ENCODE data around the gene MUS81.

DNA sequence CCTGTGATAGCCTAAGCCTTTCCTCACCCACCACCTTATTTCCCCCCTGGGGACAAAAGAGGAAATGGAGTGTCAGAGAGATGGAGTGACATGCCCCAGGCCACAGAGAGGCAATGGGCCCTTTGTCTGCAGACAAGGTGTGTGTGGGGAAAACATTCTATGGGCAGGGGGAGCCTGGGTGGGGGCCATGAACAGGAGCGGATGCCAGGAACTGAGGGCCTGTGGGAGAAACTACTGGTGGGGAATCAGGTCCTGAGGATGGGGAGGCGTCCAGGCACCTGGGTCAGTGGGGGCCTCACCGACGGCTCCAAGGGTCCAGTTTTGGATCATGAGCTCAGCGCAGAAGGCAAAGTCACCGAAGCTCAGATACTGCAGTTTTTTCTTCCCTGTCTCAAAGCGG is 25.0 kb downstream of the MUS81 start:
- TF ChIP-seq, protein P1, sequence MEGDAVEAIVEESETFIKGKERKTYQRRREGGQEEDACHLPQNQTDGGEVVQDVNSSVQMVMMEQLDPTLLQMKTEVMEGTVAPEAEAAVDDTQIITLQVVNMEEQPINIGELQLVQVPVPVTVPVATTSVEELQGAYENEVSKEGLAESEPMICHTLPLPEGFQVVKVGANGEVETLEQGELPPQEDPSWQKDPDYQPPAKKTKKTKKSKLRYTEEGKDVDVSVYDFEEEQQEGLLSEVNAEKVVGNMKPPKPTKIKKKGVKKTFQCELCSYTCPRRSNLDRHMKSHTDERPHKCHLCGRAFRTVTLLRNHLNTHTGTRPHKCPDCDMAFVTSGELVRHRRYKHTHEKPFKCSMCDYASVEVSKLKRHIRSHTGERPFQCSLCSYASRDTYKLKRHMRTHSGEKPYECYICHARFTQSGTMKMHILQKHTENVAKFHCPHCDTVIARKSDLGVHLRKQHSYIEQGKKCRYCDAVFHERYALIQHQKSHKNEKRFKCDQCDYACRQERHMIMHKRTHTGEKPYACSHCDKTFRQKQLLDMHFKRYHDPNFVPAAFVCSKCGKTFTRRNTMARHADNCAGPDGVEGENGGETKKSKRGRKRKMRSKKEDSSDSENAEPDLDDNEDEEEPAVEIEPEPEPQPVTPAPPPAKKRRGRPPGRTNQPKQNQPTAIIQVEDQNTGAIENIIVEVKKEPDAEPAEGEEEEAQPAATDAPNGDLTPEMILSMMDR (IDR thresholded peaks at IDR 0.05; ENCODE audit: low read length) = no peak
- TF ChIP-seq EZH2 (optimal IDR thresholded peaks at IDR 0.05; ENCODE audit: low read depth, low read length) (no peak), EZH2phosphoT487 (IDR thresholded peaks at IDR 0.05; ENCODE audit: low read length) (no peak)
